Measurements from ENCODE around the gene MINDY3.
"Not testable (repeated sequence)": the region's sequence is repeated elsewhere in the genome, so short reads cannot be mapped to it uniquely, and the experiment has no call there.

Gene MINDY3

DNA sequence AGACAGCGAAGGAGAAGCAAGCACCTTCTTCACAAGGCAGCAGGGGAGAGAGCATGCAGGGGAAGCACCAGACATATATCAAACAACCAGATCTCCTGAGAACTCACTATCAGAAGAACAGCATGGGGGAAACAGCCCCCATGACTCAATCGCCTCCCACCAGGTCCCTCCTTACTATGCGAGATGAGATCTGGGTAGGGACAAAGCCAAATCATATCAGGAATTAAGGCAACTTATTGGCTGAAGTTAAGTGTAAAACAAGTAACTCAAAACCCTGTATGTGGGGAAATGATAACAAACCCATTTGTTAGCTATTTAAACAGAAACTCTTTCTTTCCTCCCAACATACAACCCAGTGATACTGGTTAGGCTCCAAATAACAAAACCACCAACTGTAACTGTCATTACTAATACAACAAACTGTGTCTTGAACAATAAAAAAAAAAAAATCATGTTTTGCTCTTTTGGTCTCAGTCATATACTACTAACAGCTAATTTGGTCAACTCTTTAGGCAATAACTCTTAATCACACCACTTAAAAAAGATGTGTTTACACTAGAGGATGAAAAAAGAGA is 57.8 kb downstream of the MINDY3 start:
- DNase-seq, result peak; percentile 55

DNA sequence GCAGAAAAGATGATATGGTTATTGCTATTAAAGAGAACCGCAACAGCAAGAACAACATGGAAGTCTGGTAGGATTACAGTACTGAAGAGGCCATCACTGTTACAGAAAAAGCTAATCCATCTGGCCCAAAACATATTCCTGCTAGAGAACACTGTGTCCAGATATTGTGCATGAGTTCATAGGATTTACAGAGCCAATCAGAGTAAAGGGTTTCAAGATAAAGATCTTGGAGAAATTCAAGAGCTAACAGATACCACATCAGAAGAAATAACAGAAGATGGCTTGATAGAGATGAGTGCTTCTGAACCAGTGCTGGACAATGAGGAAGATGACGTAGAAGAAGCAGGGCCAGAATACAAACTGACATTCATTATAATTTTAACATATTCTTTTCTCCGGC is 58.7 kb downstream of the MINDY3 start:
- DNase-seq, result no peak

DNA sequence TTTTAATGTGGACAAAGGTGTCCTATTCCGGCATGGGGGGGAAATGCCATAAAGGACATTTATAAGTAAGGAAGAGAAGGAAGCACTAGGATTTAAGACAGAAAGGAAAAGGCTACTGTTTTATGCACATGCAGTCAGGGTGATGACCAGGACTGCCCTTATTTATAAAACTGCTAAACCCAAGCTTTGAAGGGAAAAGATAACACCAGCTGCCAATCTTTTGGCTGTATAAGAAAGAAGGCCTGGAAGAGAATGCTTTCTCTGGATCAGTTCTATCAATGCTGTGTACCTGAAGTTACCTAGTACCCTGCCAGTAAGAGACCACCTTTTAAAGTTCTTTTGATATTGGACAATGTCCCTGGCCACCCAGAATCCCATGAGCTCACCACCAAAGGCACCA is 59.2 kb downstream of the MINDY3 start:
- DNase-seq, result no peak

DNA sequence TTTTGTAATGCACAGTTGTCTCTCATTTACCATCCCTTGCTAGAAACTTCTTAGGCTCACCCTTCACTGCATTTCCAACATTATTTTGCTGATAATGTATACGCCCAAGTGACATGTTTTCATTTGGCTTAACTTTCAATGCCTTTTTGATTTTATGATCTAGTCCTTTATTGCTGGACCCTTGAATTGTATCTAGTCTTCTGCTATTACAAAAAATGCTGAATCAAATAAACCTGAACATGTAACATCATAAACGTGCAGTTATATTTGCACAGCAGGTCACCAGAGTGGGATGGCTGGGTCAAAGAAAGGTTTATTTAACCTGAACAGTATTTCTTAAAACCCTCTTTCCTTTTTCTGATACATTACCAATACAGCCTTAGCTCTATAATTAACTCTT is 63.0 kb downstream of the MINDY3 start:
- DNase-seq, result no peak

DNA sequence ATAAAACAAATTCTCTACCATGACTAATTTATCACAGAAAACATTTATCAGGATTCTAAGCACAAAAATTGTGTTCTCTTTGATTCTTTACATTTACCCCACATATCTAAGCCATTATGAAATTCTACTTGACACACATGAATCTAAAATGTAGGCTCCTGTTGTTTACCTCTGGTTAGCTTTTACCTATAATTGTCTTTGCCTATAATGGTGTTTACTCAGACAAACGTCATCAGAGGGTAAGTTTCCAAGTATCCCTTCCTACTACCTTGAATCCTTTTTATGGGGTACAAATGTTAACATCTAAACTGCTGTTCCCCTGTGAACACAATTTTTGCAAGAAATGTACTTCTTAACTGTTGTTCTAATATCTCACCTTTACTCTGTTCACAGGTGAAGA is 63.5 kb downstream of the MINDY3 start:
- DNase-seq, result no peak

DNA sequence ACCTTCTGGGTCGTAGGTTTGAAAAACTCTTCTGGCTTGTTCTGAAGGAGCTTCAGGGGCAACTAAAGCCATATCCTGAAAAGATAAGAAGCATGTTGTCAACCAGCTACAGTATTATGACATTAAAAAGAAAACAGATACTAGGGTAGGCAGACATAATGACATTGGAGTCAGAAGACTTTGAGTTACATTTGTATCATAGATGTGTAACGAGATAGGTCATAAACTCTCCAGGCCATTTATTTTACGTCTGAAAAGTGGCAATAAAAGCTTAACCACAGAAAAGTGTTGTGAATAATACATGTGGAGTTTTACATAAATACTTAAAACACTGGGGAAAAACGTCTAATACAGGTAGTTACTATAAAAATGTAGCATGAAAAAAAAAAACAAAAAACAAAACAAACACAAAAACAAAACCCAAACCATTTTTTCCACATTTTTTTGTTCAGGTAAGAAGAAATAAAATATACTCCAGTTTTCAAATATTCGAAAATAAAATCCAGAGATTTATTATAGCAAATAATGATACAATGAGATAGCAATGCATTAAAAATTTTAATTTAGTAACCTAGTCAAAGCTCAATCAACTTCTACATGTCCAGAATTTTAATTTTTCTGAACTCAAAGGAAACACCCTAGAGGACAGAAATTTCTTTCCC is 64.1 kb downstream of the MINDY3 start:
- no peak for DNase-seq

DNA sequence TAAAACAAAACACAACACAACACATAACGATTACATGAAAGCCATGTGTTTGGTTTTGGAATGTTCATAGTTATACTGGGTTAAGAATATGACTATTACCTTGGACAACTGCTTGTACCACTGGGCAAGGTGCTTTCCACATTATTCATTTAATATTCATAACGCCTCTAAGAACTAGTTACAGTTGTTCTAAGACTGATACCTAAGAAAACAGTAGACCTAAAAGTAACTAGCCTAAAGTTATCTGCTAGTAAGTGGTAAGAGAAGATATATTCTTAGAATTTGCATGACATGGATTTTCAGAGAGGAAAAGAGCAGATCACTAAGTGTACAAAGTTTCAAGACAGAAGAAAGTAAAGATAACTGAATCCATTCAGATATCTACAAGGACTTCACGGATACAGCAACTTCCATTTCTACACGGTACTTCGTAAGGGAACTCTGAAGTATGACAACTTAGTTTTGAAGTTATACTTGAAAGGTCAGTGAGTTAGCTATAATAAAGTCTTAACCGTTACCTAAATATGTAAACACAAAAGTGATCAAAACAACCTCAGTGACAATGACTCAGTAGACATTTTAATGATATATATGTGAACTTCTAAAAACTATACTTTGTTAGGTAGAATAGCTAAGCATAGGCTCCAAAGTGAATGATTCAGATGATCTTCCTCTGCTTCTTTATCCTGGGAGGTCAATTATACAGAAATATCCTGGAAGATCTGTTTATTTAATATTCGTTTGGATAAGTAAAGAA is 65.1 kb downstream of the MINDY3 start:
- no peak for DNase-seq

DNA sequence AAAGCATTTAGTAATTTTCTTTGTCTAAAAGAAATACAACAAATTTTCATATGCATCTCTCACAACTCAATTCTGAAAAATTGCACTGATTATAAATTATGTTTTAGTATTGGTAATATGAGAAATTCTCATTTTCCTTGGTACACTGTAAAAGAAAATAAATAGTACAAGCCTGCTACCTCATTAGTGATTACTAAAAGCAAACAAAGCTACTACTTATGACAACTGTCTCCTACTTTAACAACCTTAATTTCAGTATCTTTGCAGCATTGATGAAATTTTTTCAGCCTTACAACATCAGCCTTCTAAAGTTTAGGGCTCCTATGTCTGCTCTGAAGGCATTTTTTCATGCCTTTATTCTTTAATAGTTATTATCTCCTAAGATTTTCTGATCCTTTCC is 65.7 kb downstream of the MINDY3 start:
- no peak for DNase-seq

DNA sequence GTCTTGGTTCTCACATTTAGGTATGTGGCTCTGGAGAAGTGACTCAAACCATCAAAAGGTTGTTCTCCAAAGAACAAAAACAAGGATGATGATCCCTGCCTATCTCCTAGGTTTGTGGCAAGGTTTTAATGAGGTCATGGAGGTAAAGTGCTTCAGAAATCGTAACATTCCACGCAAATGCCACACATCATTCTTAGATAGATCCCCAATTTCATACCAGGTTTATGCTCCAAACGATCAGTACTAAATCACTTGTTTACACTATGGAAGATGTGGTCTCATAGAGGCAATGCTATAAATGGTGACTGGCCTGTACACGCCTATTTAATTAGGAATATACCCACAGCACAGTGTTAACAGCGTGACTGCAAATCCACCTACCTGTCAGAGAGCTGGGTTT is 66.6 kb downstream of the MINDY3 start:
- DNase-seq, result no peak

DNA sequence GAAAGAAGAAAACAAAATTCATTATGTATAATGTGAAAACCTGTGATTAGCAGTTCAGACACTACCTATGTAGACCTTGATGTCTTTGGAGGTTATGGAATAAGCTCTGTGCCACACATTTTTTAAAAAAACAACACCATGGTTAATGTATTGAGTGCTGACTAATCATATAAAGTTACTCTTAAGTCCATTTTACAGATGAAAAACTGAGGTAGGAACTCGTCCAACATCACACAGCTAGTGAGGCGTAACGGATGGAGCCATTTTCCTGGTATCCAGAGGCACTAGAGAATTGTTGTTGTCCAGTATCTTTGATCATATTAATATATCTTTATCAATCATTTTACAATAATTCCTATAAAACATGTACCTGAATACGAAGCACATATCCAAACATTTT is 67.5 kb downstream of the MINDY3 start:
- no peak for DNase-seq

DNA sequence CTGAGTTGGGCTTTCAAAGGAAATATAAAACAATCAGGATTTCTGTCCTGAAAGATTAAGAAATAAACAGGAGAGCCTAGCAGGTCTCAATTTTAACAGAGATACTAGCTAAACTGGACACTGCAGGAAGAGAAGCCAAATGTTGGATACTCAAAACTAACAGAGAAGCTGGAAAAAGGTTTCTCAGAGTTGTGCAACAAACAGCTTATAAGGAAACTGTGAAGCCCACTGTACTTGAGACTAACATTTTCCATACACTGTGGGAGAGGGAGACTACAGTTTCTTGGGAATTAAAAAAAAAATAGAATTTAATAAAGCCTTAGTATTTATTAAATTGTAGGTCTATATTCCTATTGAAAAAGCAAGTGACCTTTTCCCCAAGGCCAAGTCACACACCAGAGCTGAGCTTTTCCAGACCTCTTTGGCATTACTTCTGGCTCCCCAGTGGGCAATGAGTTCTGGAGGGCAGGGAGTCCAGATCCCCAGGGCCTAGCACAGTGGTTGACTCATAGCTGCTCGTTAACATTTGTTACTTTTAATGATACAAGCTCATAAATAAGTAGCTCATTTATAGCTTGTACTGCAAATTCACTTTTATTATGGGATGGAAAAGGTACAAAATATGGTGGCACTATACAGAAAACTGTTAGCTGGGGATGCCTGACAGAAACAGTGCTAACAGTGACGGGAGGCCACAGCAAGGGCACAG is 68.3 kb downstream of the MINDY3 start:
- DNase-seq, result no peak

DNA sequence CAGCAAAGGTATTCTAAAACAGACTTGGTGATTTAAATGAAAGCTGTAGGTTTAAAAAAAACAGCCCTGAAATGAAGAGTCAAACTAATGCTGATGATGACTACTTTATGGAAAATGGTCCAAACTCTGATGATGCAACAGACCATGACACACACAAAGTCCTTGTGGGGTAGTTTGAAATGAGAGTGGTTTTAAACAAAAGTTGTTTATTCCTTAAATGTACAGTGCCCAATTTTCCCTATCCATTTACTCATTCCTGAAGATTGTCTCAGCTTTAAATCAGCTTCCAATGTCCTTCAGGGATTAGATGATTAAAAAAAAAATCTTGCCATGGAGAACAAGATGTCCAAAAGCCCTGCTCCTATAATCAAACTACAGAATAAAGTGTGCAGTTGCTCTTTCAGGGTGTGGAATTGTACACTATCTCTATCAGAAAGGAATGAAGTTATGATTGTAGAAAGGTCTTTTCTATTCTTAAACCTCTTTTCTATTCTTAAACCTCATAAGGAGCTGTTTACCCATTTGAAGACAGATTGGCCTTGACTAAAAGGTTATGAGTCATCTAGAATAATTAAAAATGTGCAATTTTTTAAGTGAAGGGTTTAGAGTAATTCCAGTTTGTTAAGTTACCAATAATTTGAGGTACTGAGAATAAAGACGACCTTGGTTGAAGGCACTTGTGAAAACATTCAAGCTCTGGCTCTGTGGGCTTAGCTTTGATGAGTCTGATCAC is 70.3 kb downstream of the MINDY3 start:
- no peak for DNase-seq

DNA sequence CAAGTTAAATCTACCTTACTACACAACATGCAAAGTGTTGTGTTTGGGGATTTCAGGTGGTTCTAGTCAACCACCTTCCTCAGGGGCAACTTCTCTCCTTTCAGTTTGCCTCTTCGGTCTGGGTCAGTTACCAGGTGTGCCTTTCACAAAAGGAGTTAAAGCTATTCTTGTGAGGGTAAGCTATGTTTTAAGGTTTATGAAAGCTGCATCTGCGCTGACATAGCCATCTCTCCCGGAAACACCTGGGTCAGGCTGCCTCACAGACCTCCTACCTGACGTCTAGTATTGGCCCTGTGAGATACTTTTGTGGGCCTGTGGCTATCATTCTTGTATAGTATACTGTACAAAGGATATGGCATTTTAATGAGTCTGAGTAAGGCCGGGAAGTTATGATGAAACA is 72.9 kb downstream of the MINDY3 start:
- DNase-seq, result no peak

DNA sequence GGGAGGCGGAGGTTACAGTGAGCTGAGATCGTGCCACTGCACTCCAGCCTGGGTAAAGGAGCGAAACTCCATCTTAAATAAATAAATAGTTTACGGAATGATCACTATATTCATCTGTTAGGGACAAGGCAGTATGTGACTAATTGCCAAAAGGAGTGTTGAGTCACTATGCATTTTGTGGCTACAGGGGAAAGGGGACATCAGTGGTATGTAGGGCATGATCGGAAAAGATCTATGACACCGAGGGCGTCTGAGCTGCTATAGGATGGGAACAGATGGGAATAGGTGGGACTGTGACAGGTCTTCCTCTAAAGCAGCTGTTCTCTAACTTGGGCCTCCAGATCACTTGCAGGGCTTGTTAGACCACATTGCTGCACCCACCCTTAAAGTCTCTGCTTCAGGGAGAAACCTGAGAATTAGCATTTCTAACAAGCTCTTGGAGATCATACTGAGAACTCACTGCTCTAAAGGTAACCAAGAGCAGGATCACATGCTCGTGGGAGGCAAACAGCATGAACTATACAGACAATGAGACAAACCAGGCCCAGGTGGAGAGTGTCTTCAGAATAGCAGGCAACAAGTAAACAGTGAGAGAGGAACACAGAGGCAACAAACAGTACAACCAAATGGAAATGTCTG is 75.5 kb downstream of the MINDY3 start:
- no peak for DNase-seq

DNA sequence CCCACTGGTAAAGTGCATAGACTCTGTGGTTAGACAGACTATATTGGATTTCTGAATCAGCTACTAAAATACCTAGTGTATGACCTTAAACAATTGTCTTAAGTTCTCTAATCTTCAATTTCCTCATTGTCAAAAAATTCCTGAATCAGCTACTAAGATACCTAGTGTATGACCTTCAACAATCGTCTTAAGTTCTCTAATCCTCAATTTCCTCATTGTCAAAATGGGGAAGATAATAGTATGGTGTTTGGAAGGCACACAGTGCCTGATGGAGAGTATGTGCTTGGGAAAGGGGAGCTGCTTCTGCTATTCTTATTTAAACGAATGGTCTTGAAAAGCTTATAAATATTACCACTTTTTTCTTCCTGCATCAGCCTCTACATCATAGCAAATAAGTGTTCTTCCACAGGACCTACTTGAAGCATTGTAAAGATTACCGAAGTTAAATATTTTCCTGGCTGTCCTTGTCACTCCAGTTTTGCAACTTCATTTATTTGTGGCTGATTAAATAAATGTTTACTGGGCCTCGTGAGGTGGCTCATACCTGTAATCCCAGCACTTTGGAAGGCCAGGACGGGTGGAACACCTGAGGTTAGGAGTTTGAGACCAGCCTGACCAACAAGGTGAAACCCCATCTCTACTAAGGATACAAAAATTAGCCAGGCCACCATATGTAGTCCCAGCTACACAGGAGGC is 76.2 kb downstream of the MINDY3 start:
- DNase-seq, result no peak

DNA sequence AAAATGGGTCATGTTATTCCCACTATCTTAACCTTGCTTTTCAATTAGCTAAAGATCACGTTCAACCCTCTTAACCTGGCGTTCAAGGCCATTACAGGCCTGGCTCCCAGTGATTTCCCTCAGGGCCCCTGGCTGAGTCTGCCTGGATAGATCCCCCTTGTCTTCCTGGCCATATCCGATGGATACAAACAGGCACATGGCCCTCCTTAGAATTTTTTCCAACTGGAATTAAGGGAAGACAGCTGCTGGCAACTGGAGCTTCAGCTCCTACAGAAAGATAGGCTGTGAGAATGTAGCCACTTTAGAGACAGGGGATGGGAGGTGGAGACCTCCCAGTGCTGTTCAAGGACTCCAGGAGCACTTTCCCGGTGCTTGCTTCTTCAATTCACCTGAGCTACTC is 77.5 kb downstream of the MINDY3 start:
- no peak for DNase-seq

DNA sequence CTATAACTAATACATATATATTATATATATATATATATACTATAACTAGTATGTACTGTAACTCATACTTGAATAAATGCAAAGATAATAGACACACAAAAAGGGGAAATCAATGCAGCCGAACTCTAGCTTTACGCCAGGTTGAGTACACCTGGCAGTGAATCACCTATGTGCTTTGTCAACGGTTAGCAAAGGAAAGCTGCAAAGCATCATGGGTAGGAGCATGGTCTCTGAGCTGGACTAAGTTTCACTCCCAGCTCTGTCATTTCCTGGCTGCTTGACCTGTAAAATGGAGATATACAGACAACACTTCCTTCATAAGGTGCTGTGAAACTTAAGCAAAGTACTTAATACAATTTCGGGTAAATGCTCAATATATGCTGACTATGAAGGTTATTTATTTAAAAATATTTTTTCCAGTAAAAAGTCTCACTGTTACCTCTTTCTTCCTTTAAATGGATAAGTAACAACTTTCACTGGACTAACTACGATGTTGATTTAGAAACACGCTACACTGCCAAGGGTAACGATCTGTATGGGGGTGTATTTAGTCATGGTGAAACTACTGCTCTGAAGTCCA is 78.8 kb downstream of the MINDY3 start:
- no peak for DNase-seq

DNA sequence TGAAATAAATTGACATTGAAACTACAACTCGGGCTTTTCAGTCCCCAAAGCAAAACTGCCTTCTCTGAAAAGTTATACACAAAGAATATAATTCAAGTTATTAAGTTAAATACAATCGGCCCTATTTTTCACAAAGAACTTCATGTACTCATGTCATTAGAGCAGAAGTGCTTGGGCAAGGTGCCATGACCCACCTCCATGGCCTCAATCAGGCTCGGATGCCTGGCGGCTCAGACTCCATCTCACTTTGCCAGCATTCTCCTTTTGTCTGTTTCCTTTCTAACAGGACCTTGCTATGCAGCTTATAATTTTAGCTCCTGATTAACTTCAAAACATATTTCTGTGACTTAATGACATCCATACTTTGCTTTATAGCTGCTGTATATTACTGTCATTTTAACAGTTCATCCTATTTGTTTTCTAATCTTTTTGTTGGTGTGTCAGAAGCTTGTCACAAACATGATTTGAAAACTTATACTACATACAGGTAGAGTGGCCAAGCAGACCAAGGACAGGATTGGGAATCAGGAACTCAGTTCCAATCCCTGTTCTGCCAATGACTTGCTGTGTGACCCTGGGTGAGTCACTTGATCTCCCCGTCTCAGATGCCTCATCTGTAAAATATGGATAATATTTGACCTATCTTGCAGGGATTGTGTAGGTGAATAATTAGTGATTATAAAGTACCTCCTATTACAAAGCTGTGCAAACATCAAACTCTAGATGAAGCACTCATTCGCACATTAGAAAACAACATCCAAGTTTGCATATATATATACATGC is 79.8 kb downstream of the MINDY3 start:
- no peak for DNase-seq

DNA sequence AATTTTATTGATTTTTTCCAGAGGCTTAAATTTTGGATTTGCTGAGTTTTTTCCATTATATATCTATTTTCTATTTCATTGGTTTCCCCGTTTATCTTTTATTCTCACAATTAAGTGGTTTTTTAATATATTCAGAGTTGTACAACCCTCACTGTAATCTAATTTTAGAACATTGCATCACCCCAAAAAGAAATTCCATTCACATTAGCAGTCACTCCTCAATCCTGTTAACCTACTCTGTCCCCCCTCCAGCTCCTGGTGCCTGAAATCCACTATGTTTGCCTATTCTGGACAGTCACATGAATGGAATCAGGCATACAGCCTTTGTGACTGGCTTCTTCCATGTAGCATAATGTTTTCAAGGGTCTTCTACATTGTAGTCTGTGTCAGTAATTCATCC is 84.8 kb downstream of the MINDY3 start:
- no peak for DNase-seq

DNA sequence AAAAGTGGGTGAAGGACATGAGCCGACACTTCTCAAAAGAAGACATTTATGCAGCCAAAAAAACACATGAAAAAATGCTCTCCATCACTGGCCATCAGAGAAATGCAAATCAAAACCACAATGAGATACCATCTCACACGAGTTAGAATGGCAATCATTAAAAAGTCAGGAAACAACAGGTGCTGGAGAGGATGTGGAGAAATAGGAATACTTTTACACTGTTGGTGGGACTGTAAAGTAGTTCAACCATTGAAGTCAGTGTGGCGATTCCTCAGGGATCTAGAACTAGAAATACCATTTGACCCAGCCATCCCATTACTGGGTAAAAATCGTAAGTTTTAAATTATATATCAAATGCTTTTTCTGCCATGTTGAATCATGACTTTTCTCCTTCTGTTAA is 85.8 kb downstream of the MINDY3 start:
- DNase-seq, result not testable (repeated sequence)
